T-helper 1 cell treated with Interleukin-12 subunit alpha and Interleukin-12 subunit beta and Interleukin-4 antibody, amounts not matched to agents 30 μg/mL and 1 μg/mL, for 36 hours (primary cell): Measurements from ENCODE around the gene CALN1.
"Not testable (repeated sequence)": the region's sequence is repeated elsewhere in the genome, so short reads cannot be mapped to it uniquely, and the experiment has no call there.

Source experiments
- H3K27ac Mint-ChIP-seq: one replicate; pipeline ENCODE4 v1.8.0; 2021; ENCODE audit warnings: mild to moderate bottlenecking, mixed read lengths
- H3K27me3 Mint-ChIP-seq: one replicate; pipeline ENCODE4 v1.8.0; 2021; ENCODE audit warnings: low read depth, mixed read lengths
- H3K36me3 Mint-ChIP-seq: one replicate; pipeline ENCODE4 v1.8.0; 2021; ENCODE audit warnings: low read depth, mixed read lengths
- H3K4me1 Mint-ChIP-seq: one replicate; pipeline ENCODE4 v1.8.0; 2021; ENCODE audit warnings: low read depth, mixed read lengths
- H3K4me3 Mint-ChIP-seq: one replicate; pipeline ENCODE4 v1.8.0; 2021; ENCODE audit warnings: mild to moderate bottlenecking, moderate library complexity, mixed read lengths
- H3K9me3 Mint-ChIP-seq: one replicate; pipeline ENCODE4 v1.8.0; 2021; ENCODE audit warnings: mixed read lengths

CALN1 gene

GRCh38 chr7:71961283-71961682 lies 450.9 kb downstream of the CALN1 start:
- no peaks in the 10 kb centered on the region for H3K36me3 Mint-ChIP-seq
- no peak overlapping the region for H3K27ac Mint-ChIP-seq
- no peaks in the 10 kb centered on the region for H3K4me1 Mint-ChIP-seq
- H3K27me3 Mint-ChIP-seq, result no peaks in the 10 kb centered on the region
- H3K9me3 Mint-ChIP-seq, result peaks cover 20% of the 10 kb centered on the region
- no peak overlapping the region for H3K4me3 Mint-ChIP-seq

- Mint-ChIP-seq H3K27ac (no peak overlapping the region), H3K36me3 (no peaks in the 10 kb centered on the region), H3K27me3 (no peaks in the 10 kb centered on the region), H3K9me3 (peaks cover 27% of the 10 kb centered on the region), H3K4me3 (no peak overlapping the region), H3K4me1 (no peaks in the 10 kb centered on the region)
Observed at GRCh38 chr7:71942115-71942514, 470.0 kb downstream of the CALN1 start.

GRCh38 chr7:71937840-71938371 lies 474.2 kb downstream of the CALN1 start:
- Mint-ChIP-seq H3K9me3 (peaks cover 44% of the 10 kb centered on the region), H3K4me3 (no peak overlapping the region), H3K27ac (no peak overlapping the region), H3K27me3 (no peaks in the 10 kb centered on the region), H3K36me3 (no peaks in the 10 kb centered on the region), H3K4me1 (no peaks in the 10 kb centered on the region)

GRCh38 chr7:71935674-71936073 lies 476.5 kb downstream of the CALN1 start:
- Mint-ChIP-seq H3K9me3 (peaks cover 38% of the 10 kb centered on the region), H3K4me3 (no peak overlapping the region), H3K27me3 (no peaks in the 10 kb centered on the region), H3K36me3 (no peaks in the 10 kb centered on the region), H3K27ac (no peak overlapping the region), H3K4me1 (no peaks in the 10 kb centered on the region)

- Mint-ChIP-seq H3K27me3 (no peaks in the 10 kb centered on the region), H3K36me3 (no peaks in the 10 kb centered on the region), H3K4me1 (no peaks in the 10 kb centered on the region), H3K4me3 (no peak overlapping the region), H3K9me3 (peaks cover 41% of the 10 kb centered on the region), H3K27ac (no peak overlapping the region)
Observed at GRCh38 chr7:71933426-71933825, 478.7 kb downstream of the CALN1 start.

- peaks cover 34% of the 10 kb centered on the region for H3K9me3 Mint-ChIP-seq
- H3K36me3 Mint-ChIP-seq, result peaks cover 2% of the 10 kb centered on the region
- no peaks in the 10 kb centered on the region for H3K4me1 Mint-ChIP-seq
- no peak overlapping the region for H3K4me3 Mint-ChIP-seq
- no peaks in the 10 kb centered on the region for H3K27me3 Mint-ChIP-seq
- no peak overlapping the region for H3K27ac Mint-ChIP-seq
Observed at GRCh38 chr7:71925663-71926062, 486.5 kb downstream of the CALN1 start.

GRCh38 chr7:71914204-71914603 lies 497.9 kb downstream of the CALN1 start:
- H3K27me3 Mint-ChIP-seq, H3K36me3 Mint-ChIP-seq: not testable (repeated sequence)
- peaks cover 43% of the 10 kb centered on the region for H3K9me3 Mint-ChIP-seq

GRCh38 chr7:71912476-71912875 lies 499.7 kb downstream of the CALN1 start:
- no peaks in the 10 kb centered on the region for H3K27me3 Mint-ChIP-seq
- no peaks in the 10 kb centered on the region for H3K4me1 Mint-ChIP-seq
- peaks cover 34% of the 10 kb centered on the region for H3K9me3 Mint-ChIP-seq
- no peak overlapping the region for H3K27ac Mint-ChIP-seq
- H3K36me3 Mint-ChIP-seq, result no peaks in the 10 kb centered on the region
- no peak overlapping the region for H3K4me3 Mint-ChIP-seq

More at GRCh38 chr7:71914204-71914603, 497.9 kb downstream of the CALN1 start:
- not testable (repeated sequence) for H3K4me1 Mint-ChIP-seq, H3K4me3 Mint-ChIP-seq, H3K27ac Mint-ChIP-seq

GRCh38 chr7:71911051-71911450 lies 501.1 kb downstream of the CALN1 start:
- Mint-ChIP-seq H3K9me3 (peaks cover 32% of the 10 kb centered on the region), H3K4me3 (no peak overlapping the region), H3K27me3 (no peaks in the 10 kb centered on the region), H3K27ac (no peak overlapping the region), H3K4me1 (no peaks in the 10 kb centered on the region), H3K36me3 (no peaks in the 10 kb centered on the region)

GRCh38 chr7:71905821-71906220 lies 506.3 kb downstream of the CALN1 start:
- Mint-ChIP-seq H3K27ac (no peak overlapping the region), H3K36me3 (no peaks in the 10 kb centered on the region), H3K27me3 (no peaks in the 10 kb centered on the region), H3K9me3 (peaks cover 25% of the 10 kb centered on the region), H3K4me3 (no peak overlapping the region), H3K4me1 (no peaks in the 10 kb centered on the region)

- Mint-ChIP-seq H3K4me3 (no peak overlapping the region), H3K9me3 (peaks cover 21% of the 10 kb centered on the region), H3K27me3 (no peaks in the 10 kb centered on the region)
Observed at GRCh38 chr7:71904484-71904883, 507.7 kb downstream of the CALN1 start.

GRCh38 chr7:71900556-71900955 lies 511.6 kb downstream of the CALN1 start:
- H3K36me3 Mint-ChIP-seq, result no peaks in the 10 kb centered on the region
- H3K4me3 Mint-ChIP-seq, result no peak overlapping the region
- H3K27ac Mint-ChIP-seq, result no peak overlapping the region
- H3K9me3 Mint-ChIP-seq, result peaks cover 16% of the 10 kb centered on the region
- no peaks in the 10 kb centered on the region for H3K4me1 Mint-ChIP-seq
- H3K27me3 Mint-ChIP-seq, result no peaks in the 10 kb centered on the region

More at GRCh38 chr7:71904484-71904883, 507.7 kb downstream of the CALN1 start:
- Mint-ChIP-seq H3K4me1 (no peaks in the 10 kb centered on the region), H3K36me3 (no peaks in the 10 kb centered on the region), H3K27ac (no peak overlapping the region)

- H3K27ac Mint-ChIP-seq, result no peak overlapping the region
- H3K4me1 Mint-ChIP-seq, result no peaks in the 10 kb centered on the region
- peaks cover 21% of the 10 kb centered on the region for H3K9me3 Mint-ChIP-seq
Observed at GRCh38 chr7:71896535-71896934, 515.6 kb downstream of the CALN1 start.

GRCh38 chr7:71886046-71886445 lies 526.1 kb downstream of the CALN1 start:
- H3K36me3 Mint-ChIP-seq, result no peaks in the 10 kb centered on the region
- no peak overlapping the region for H3K27ac Mint-ChIP-seq
- no peak overlapping the region for H3K4me3 Mint-ChIP-seq
- no peaks in the 10 kb centered on the region for H3K27me3 Mint-ChIP-seq
- H3K9me3 Mint-ChIP-seq, result peaks cover 63% of the 10 kb centered on the region
- H3K4me1 Mint-ChIP-seq, result no peaks in the 10 kb centered on the region

More at GRCh38 chr7:71896535-71896934, 515.6 kb downstream of the CALN1 start:
- Mint-ChIP-seq H3K27me3 (no peaks in the 10 kb centered on the region), H3K36me3 (no peaks in the 10 kb centered on the region), H3K4me3 (no peak overlapping the region)

- H3K27ac Mint-ChIP-seq, result no peak overlapping the region
Observed at GRCh38 chr7:71885487-71885886, 526.7 kb downstream of the CALN1 start.

GRCh38 chr7:71883415-71883814 lies 528.7 kb downstream of the CALN1 start:
- Mint-ChIP-seq H3K4me3 (no peak overlapping the region), H3K27ac (no peak overlapping the region), H3K9me3 (peaks cover 67% of the 10 kb centered on the region), H3K4me1 (no peaks in the 10 kb centered on the region), H3K27me3 (no peaks in the 10 kb centered on the region), H3K36me3 (no peaks in the 10 kb centered on the region)

More at GRCh38 chr7:71885487-71885886, 526.7 kb downstream of the CALN1 start:
- Mint-ChIP-seq H3K4me3 (no peak overlapping the region), H3K9me3 (peaks cover 66% of the 10 kb centered on the region), H3K4me1 (no peaks in the 10 kb centered on the region), H3K36me3 (no peaks in the 10 kb centered on the region), H3K27me3 (no peaks in the 10 kb centered on the region)
